OCI-LY1 (cell line): ENCODE results near the gene PARD6B.
"Not testable (repeated sequence)": the region's sequence is repeated elsewhere in the genome, so short reads cannot be mapped to it uniquely, and the experiment has no call there.

ENCODE experiments used
- H2AFZ ChIP-seq: fragments of 200-600 bp; sonication (generic), shearing (Covaris generic); 2 replicates; pipeline ENCODE4 v1.6.0; 2014; ENCODE audit warnings: antibody characterized with exemption, mild to moderate bottlenecking, low read length
- H3F3A ChIP-seq: fragments of 200-600 bp; sonication (generic), shearing (Covaris generic); 2 replicates; pipeline ENCODE4 v1.6.0; 2014; ENCODE audit warnings: mild to moderate bottlenecking, antibody characterized with exemption, low read length, moderate library complexity; ENCODE audit not compliant: insufficient read depth
- H3K27ac ChIP-seq: fragments of 200-600 bp; sonication (generic); 2 replicates; pipeline ENCODE4 v1.5.1; 2014; ENCODE audit warnings: low read length, mixed run types, mild to moderate bottlenecking, low read depth; ENCODE audit not compliant: poor library complexity, severe bottlenecking
- H3K27me3 ChIP-seq: fragments of 200-600 bp; sonication (generic); 2 replicates; pipeline ENCODE4 v1.6.0; 2014; ENCODE audit warnings: antibody characterized with exemption, mild to moderate bottlenecking, low read length, moderate library complexity; ENCODE audit not compliant: insufficient read depth
- H3K36me3 ChIP-seq: fragments of 200-600 bp; sonication (generic); 2 replicates; pipeline ENCODE4 v1.6.1; 2014; ENCODE audit warnings: mild to moderate bottlenecking, antibody characterized with exemption, low read length, moderate library complexity, mixed read lengths; ENCODE audit not compliant: insufficient read depth
- H3K4me1 ChIP-seq: fragments of 200-600 bp; sonication (generic); 2 replicates; pipeline ENCODE4 v1.5.1; 2014; ENCODE audit warnings: mild to moderate bottlenecking, low read length, moderate library complexity; ENCODE audit not compliant: insufficient read depth, severe bottlenecking
- H3K4me2 ChIP-seq: fragments of 200-600 bp; sonication (generic), shearing (Covaris generic); 2 replicates; pipeline ENCODE4 v1.6.1; 2014; ENCODE audit warnings: low read length
- H3K4me3 ChIP-seq: fragments of 200-600 bp; sonication (generic); 2 replicates; pipeline ENCODE4 v1.5.1; 2014; ENCODE audit warnings: low read length, low read depth, mild to moderate bottlenecking, mixed read lengths; ENCODE audit not compliant: poor library complexity, severe bottlenecking
- H3K79me2 ChIP-seq: fragments of 200-600 bp; shearing (Covaris generic); 2 replicates; pipeline ENCODE4 v1.6.1; 2016; ENCODE audit warnings: mixed run types, low read length, mixed read lengths; ENCODE audit not compliant: insufficient read depth
- H3K9ac ChIP-seq: fragments of 200-600 bp; sonication (generic), shearing (Covaris generic); 2 replicates; pipeline ENCODE4 v1.6.1; 2014; ENCODE audit warnings: mild to moderate bottlenecking, low read length, mixed read lengths
- H3K9me2 ChIP-seq: fragments of 200-600 bp; sonication (generic), shearing (Covaris generic); 2 replicates; pipeline ENCODE4 v1.6.1; 2014; ENCODE audit warnings: low read depth, mild to moderate bottlenecking, low read length, mixed read lengths
- H3K9me3 ChIP-seq: fragments of 200-600 bp; shearing (Covaris generic); 2 replicates; pipeline ENCODE4 v1.6.1; 2014; ENCODE audit warnings: low read length, mixed read lengths
- H4K20me1 ChIP-seq: fragments of 200-600 bp; sonication (generic), shearing (Covaris generic); 2 replicates; pipeline ENCODE4 v1.6.0; 2016; ENCODE audit warnings: mild to moderate bottlenecking, low read length; ENCODE audit not compliant: insufficient read depth
- EZH2 ChIP-seq: fragments of 200-600 bp; sonication (generic), shearing (Covaris generic); IDR thresholded peaks from 2 replicates; pipeline ENCODE4 v1.8.0; 2017; ENCODE audit warnings: borderline replicate concordance, mixed run types, mild to moderate bottlenecking, antibody characterized with exemption, low read length, moderate library complexity, mixed read lengths
- TF ChIP-seq, protein P1 (sequence below): fragments of 200-600 bp; sonication (generic), shearing (Covaris generic); IDR thresholded peaks from 2 replicates; pipeline ENCODE4 v1.5.1; 2017; ENCODE audit warnings: mild to moderate bottlenecking, antibody characterized with exemption, low read length, moderate library complexity, mixed read lengths

Gene PARD6B

GRCh38 chr20:50799176-50799889 is 68.0 kb downstream of the PARD6B start:
- Histone ChIP-seq H3K4me2 (peak overlapping the region; percentile 66), H3K4me3 (peak overlapping the region; percentile 44), H3K9me3 (no peaks in the 10 kb centered on the region), H3K27ac (peak overlapping the region; percentile 99), H3K9ac (peak overlapping the region; percentile 51), H3K36me3 (peaks cover 5% of the 10 kb centered on the region; the same call in 1 of the 2 replicates), H3K9me2 (no peaks in the 10 kb centered on the region), H4K20me1 (no peaks in the 10 kb centered on the region), H3K79me2 (peaks cover 8% of the 10 kb centered on the region), H2AFZ (no peak overlapping the region), H3K4me1 (peaks cover 83% of the 10 kb centered on the region), H3K27me3 (no peaks in the 10 kb centered on the region), H3F3A (no peaks in the 10 kb centered on the region)
- TF ChIP-seq EZH2: no peak
- TF ChIP-seq, protein P1, sequence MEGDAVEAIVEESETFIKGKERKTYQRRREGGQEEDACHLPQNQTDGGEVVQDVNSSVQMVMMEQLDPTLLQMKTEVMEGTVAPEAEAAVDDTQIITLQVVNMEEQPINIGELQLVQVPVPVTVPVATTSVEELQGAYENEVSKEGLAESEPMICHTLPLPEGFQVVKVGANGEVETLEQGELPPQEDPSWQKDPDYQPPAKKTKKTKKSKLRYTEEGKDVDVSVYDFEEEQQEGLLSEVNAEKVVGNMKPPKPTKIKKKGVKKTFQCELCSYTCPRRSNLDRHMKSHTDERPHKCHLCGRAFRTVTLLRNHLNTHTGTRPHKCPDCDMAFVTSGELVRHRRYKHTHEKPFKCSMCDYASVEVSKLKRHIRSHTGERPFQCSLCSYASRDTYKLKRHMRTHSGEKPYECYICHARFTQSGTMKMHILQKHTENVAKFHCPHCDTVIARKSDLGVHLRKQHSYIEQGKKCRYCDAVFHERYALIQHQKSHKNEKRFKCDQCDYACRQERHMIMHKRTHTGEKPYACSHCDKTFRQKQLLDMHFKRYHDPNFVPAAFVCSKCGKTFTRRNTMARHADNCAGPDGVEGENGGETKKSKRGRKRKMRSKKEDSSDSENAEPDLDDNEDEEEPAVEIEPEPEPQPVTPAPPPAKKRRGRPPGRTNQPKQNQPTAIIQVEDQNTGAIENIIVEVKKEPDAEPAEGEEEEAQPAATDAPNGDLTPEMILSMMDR: no peak

- no peaks in the 10 kb centered on the region for H4K20me1 ChIP-seq
- H3K9me3 ChIP-seq: no peaks in the 10 kb centered on the region
- peak overlapping the region; percentile 66 for H3K4me2 ChIP-seq
- H3K79me2 ChIP-seq: peaks cover 8% of the 10 kb centered on the region
- H3K36me3 ChIP-seq: peaks cover 5% of the 10 kb centered on the region; the same call in 1 of the 2 replicates
- H3K4me3 ChIP-seq: peak overlapping the region; percentile 44
- peaks cover 87% of the 10 kb centered on the region for H3K4me1 ChIP-seq
- H2AFZ ChIP-seq: no peak overlapping the region
- peak overlapping the region; percentile 51 for H3K9ac ChIP-seq
- peak overlapping the region; percentile 99 for H3K27ac ChIP-seq
- no peaks in the 10 kb centered on the region for H3F3A ChIP-seq
- no peaks in the 10 kb centered on the region for H3K27me3 ChIP-seq
- no peaks in the 10 kb centered on the region for H3K9me2 ChIP-seq
- TF ChIP-seq EZH2: no peak
- TF ChIP-seq, protein P1: no peak
These were observed 68.6 kb downstream of the PARD6B start for GRCh38 chr20:50799890-50800550.

DNA sequence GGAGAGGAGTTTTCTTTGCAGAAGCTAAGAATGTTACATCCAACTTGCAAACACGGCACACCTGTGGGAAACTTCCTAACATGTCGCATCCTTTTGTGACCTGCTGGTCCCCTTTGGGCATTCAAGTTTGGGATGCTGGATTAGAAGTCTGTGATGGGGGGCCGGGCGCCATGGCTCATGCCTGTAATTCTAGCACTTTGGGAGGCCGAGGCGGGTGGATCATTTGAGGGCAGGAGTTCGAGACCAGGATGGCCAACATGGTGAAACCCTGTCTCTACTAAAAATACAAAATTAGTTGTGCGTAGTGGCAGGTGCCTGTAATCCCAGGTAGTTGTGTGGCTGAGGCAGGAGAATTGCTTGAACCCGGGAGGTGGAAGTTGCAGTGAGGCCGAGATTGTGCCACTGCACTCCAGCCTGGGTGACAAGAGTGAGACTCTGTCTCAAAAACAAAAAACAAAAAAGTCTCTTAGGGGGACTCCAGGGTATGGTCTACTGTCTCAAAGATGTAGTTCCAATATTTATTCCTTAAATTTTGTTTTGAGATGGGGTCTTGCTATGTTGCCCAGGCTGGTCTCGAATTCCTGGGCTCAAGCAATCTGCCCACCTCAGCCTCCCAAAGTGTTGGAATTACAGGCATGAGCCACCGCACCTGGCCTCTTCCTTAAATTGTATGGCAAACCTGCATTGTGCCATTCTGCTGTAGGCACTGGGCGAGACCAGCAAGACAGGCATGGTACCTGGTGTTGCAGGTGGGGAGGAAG is 69.8 kb downstream of the PARD6B start:
- H3K9me3 ChIP-seq, H3F3A ChIP-seq, H3K4me3 ChIP-seq, H2AFZ ChIP-seq, H3K9ac ChIP-seq, H3K9me2 ChIP-seq, H4K20me1 ChIP-seq, H3K27me3 ChIP-seq, H3K36me3 ChIP-seq: not testable (repeated sequence)
- peaks cover 93% of the 10 kb centered on the region for H3K4me1 ChIP-seq
- peak overlapping the region; percentile 99 for H3K27ac ChIP-seq
- peaks cover 11% of the 10 kb centered on the region for H3K79me2 ChIP-seq
- peak overlapping the region; percentile 66; the same call in 1 of the 2 replicates for H3K4me2 ChIP-seq
